ENCODE data around the gene SLC25A40.

SLC25A40 gene

GRCh38 chr7:87785368-87785995 is 90.7 kb downstream of the SLC25A40 start:
- no peak for TF ChIP-seq ZFP3 (CRISPR knock-in tag; IDR thresholded peaks at IDR 0.05)
- ATAC-seq: peak; percentile 33; the same call in 2 of the 3 replicates

- peak; percentile 47; the same call in 1 of the 3 replicates for ATAC-seq
- TF ChIP-seq CREB5 (CRISPR knock-in tag; IDR thresholded peaks at IDR 0.05; ENCODE audit: low read depth) (no peak), CSDC2 (CRISPR knock-in tag; IDR thresholded peaks at IDR 0.05) (no peak), ZFP30 (CRISPR knock-in tag; IDR thresholded peaks at IDR 0.05) (no peak), ZFP3 (CRISPR knock-in tag; IDR thresholded peaks at IDR 0.05) (no peak), ISL1 (CRISPR knock-in tag; IDR thresholded peaks at IDR 0.05) (no peak), BACH2 (CRISPR knock-in tag; IDR thresholded peaks at IDR 0.05; ENCODE audit: borderline replicate concordance) (no peak), ZC3H10 (CRISPR knock-in tag; IDR thresholded peaks at IDR 0.05) (no peak), SNAI2 (CRISPR knock-in tag; IDR thresholded peaks at IDR 0.05) (no peak), PPARA (CRISPR knock-in tag; IDR thresholded peaks at IDR 0.05; ENCODE audit: borderline replicate concordance) (no peak)
Measured at GRCh38 chr7:87784424-87784823, 91.7 kb downstream of the SLC25A40 start.

Measured in SK-N-SH treated with all-trans-retinoic acid at 6 μM for 48 hours (cell line).